H1 (cell line): ENCODE data around the gene PRR3. TPM values are rescaled to one million over a fixed set of nuclear protein-coding genes. Genes with fewer than 3 reads are reported as not detected.

Experiments
- CTCF ChIA-PET: fragments of 300-600 bp; sonication (Branson Sonifier 250); formaldehyde crosslinking; loops from one replicate; lab custom pipeline; 2021; ENCODE audit not compliant: partially characterized antibody; lab: Charles Lee
- POLR2A ChIA-PET: fragments of 300-600 bp; sonication (Branson Sonifier 250); formaldehyde crosslinking; loops from one replicate; lab custom pipeline; 2021; ENCODE audit warnings: inconsistent platforms; ENCODE audit not compliant: partially characterized antibody; lab: Charles Lee
- DNase-seq, 2 experiments: peaks; one replicate each; pipeline versions ENCODE4 v3.0.0 to v3.0.0-alpha.2; 2010 to 2022; ENCODE audit warnings: low spot score in 2 of 2, low read depth in 1 of 2, mixed read lengths in 1 of 2
- FAIRE-seq: peaks from 2 replicates; lab custom pipeline; 2011; peaks lifted over from hg19 to GRCh38; lab: Jason Lieb, UNC
- H2AFZ ChIP-seq: 2 replicates; pipeline ENCODE4 v1.8.1; 2012; ENCODE audit warnings: low read length, inconsistent platforms
- H2AK5ac ChIP-seq: 2 replicates; pipeline ENCODE4 v1.6.1; 2013; ENCODE audit warnings: low read depth, low read length
- H2BK120ac ChIP-seq: replicated peaks from 2 replicates; pipeline ENCODE3; 2013; ENCODE audit warnings: low read depth, low read length, inconsistent platforms
- H2BK12ac ChIP-seq: 2 replicates; pipeline ENCODE4 v1.6.1; 2013; ENCODE audit warnings: low read depth, low read length
- H2BK15ac ChIP-seq: 2 replicates; pipeline ENCODE4 v1.6.1; 2013; ENCODE audit warnings: low read length
- H2BK20ac ChIP-seq: 2 replicates; pipeline ENCODE4 v1.6.1; 2013; ENCODE audit warnings: low read length
- H2BK5ac ChIP-seq: 2 replicates; pipeline ENCODE4 v1.6.1; 2013; ENCODE audit warnings: low read depth, low read length
- H3K14ac ChIP-seq: 2 replicates; pipeline ENCODE4 v1.6.1; 2013; ENCODE audit warnings: inconsistent platforms; ENCODE audit not compliant: insufficient read length
- H3K18ac ChIP-seq: 2 replicates; pipeline ENCODE4 v1.6.1; 2013; ENCODE audit warnings: low read length; ENCODE audit errors: extremely low read depth
- H3K23ac ChIP-seq: 2 replicates; pipeline ENCODE4 v1.6.1; 2013; ENCODE audit warnings: inconsistent platforms; ENCODE audit not compliant: insufficient read length
- H3K23me2 ChIP-seq: 2 replicates; pipeline ENCODE4 v1.6.1; 2013; ENCODE audit warnings: low read depth, low read length
- H3K27ac ChIP-seq: 2 replicates; pipeline ENCODE4 v1.6.1; 2011; ENCODE audit warnings: low read depth, low read length, inconsistent platforms
- H3K27me3 ChIP-seq, 4 experiments: replicated peaks in 1 of 4; 1 replicate in 1 of 4; 2 replicates in 3 of 4; pipeline versions ENCODE4 v1.6.1 to v1.8.1; 2011 to 2013; ENCODE audit warnings: low read length in 3 of 4, mild to moderate bottlenecking in 3 of 4, inconsistent platforms in 2 of 4, mixed read lengths in 2 of 4, moderate library complexity in 1 of 4; ENCODE audit not compliant: control insufficient read depth in 3 of 4, insufficient read depth in 3 of 4; ENCODE audit errors: extremely low read depth in 1 of 4
- H3K36me3 ChIP-seq, 4 experiments: 2 replicates each; pipeline versions ENCODE4 v1.6.1 to v1.8.1; 2011 to 2013; ENCODE audit warnings: mild to moderate bottlenecking in 4 of 4, low read length in 3 of 4, moderate library complexity in 2 of 4, control low read depth in 1 of 4, inconsistent platforms in 1 of 4; ENCODE audit not compliant: insufficient read depth in 4 of 4, control insufficient read depth in 2 of 4
- H3K4ac ChIP-seq: replicated peaks from 2 replicates; pipeline ENCODE3; 2013; ENCODE audit warnings: low read length, low read depth, mixed read lengths, inconsistent platforms; ENCODE audit not compliant: insufficient read length
- H3K4me1 ChIP-seq, 4 experiments: replicated peaks in 1 of 4; 1 replicate in 1 of 4; 2 replicates in 3 of 4; pipeline versions ENCODE4 v1.6.1 to v1.8.1; 2011 to 2013; ENCODE audit warnings: low read length in 3 of 4, inconsistent platforms in 2 of 4, mixed read lengths in 1 of 4; ENCODE audit not compliant: insufficient read depth in 4 of 4, control insufficient read depth in 3 of 4
- H3K4me2 ChIP-seq, 2 experiments: 2 replicates each; pipeline versions ENCODE4 v1.6.1 to v1.8.1; 2011 to 2013; ENCODE audit warnings: low read depth in 2 of 2, low read length in 2 of 2, control low read depth in 1 of 2, inconsistent platforms in 1 of 2, mild to moderate bottlenecking in 1 of 2; ENCODE audit not compliant: insufficient read depth in 1 of 2
- H3K4me3 ChIP-seq, 4 experiments: fragments of 200-600, 300-600 bp in 1 of 4; sonication (generic), shearing (Covaris generic), sonication (Bioruptor Twin) in 1 of 4; 2 replicates each; pipeline versions ENCODE4 v1.5.1 to v1.8.1; 2011 to 2016; ENCODE audit warnings: low read length in 4 of 4, low read depth in 3 of 4, control low read depth in 2 of 4, inconsistent platforms in 2 of 4, mild to moderate bottlenecking in 2 of 4, mixed read lengths in 1 of 4, moderate library complexity in 1 of 4; ENCODE audit not compliant: insufficient read depth in 2 of 4; ENCODE audit errors: extremely low read depth in 1 of 4
- H3K56ac ChIP-seq: replicated peaks from 2 replicates; pipeline ENCODE3; 2013; ENCODE audit warnings: low read depth, mild to moderate bottlenecking, mixed read lengths, low read length, inconsistent platforms; ENCODE audit not compliant: insufficient read length
- H3K79me1 ChIP-seq: 2 replicates; pipeline ENCODE4 v1.6.1; 2013; ENCODE audit warnings: low read depth, low read length, control low read depth
- H3K79me2 ChIP-seq, 2 experiments: 2 replicates each; pipeline versions ENCODE4 v1.6.1 to v1.8.1; 2012 to 2013; ENCODE audit warnings: low read length in 2 of 2, mild to moderate bottlenecking in 2 of 2, inconsistent platforms in 1 of 2; ENCODE audit not compliant: insufficient read depth in 2 of 2, control insufficient read depth in 1 of 2
- H3K9ac ChIP-seq, 4 experiments: replicated peaks in 1 of 4; 1 replicate in 1 of 4; 2 replicates in 3 of 4; pipeline versions ENCODE4 v1.6.1 to v1.8.1; 2011 to 2013; ENCODE audit warnings: low read depth in 3 of 4, low read length in 3 of 4, control low read depth in 2 of 4, mild to moderate bottlenecking in 2 of 4, moderate library complexity in 2 of 4, inconsistent platforms in 1 of 4; ENCODE audit errors: extremely low read depth in 1 of 4
- H3K9me3 ChIP-seq, 2 experiments: 2 replicates each; pipeline versions ENCODE4 v1.6.1 to v1.8.1; 2012 to 2013; ENCODE audit warnings: mild to moderate bottlenecking in 2 of 2, moderate library complexity in 2 of 2, control low read depth in 1 of 2, inconsistent platforms in 1 of 2, low read depth in 1 of 2, low read length in 1 of 2, mixed read lengths in 1 of 2; ENCODE audit not compliant: insufficient read depth in 2 of 2
- H4K20me1 ChIP-seq, 2 experiments: replicated peaks in 1 of 2; 2 replicates each; pipeline versions ENCODE3 to v1.8.1; 2011 to 2013; ENCODE audit warnings: inconsistent platforms in 2 of 2, low read length in 2 of 2, mild to moderate bottlenecking in 1 of 2; ENCODE audit not compliant: insufficient read depth in 2 of 2, control insufficient read depth in 1 of 2
- H4K5ac ChIP-seq: 2 replicates; pipeline ENCODE4 v1.6.1; 2013; ENCODE audit warnings: low read length, low read depth, mixed read lengths, inconsistent platforms; ENCODE audit not compliant: insufficient read length
- H4K8ac ChIP-seq: 2 replicates; pipeline ENCODE4 v1.8.0; 2013; ENCODE audit warnings: mild to moderate bottlenecking, moderate library complexity, low read length, inconsistent platforms; ENCODE audit not compliant: insufficient read depth; ENCODE audit errors: extremely low read depth
- H4K91ac ChIP-seq: replicated peaks from 2 replicates; pipeline ENCODE3; 2013; ENCODE audit warnings: low read length, mixed read lengths, inconsistent platforms; ENCODE audit not compliant: insufficient read length
- ATF3 ChIP-seq: IDR thresholded peaks from 2 replicates; pipeline ENCODE4 v1.6.1; 2011; ENCODE audit warnings: low read depth, mild to moderate bottlenecking, low read length; ENCODE audit not compliant: insufficient read depth
- CBX5 ChIP-seq: fragments of 300-800, 300-1000 bp; sonication (generic); IDR thresholded peaks from 2 replicates; pipeline ENCODE4 v1.7.1; 2016; ENCODE audit warnings: antibody characterized with exemption, low read length, low read depth
- CBX8 ChIP-seq: fragments of 300-800, 300-1000 bp; sonication (generic); IDR thresholded peaks from 2 replicates; pipeline ENCODE4 v1.7.1; 2016; ENCODE audit warnings: low read depth, low read length, borderline replicate concordance
- CEBPB ChIP-seq: IDR thresholded peaks from 2 replicates; pipeline ENCODE4 v1.6.1; 2012; ENCODE audit warnings: low read depth, low read length
- EGR1 ChIP-seq: IDR thresholded peaks from 2 replicates; pipeline ENCODE4 v1.6.1; 2011; ENCODE audit warnings: low read depth, low read length, borderline replicate concordance
- KDM1A ChIP-seq: fragments of 200-600, 300-600 bp; sonication (generic); IDR thresholded peaks from 2 replicates; pipeline ENCODE4 v1.7.1; 2016; ENCODE audit warnings: mild to moderate bottlenecking, low read length, borderline replicate concordance
- POLR2AphosphoS5 ChIP-seq: IDR thresholded peaks from 2 replicates; pipeline ENCODE4 v1.6.1; 2011; ENCODE audit warnings: low read depth, low read length
- POU5F1 ChIP-seq: IDR thresholded peaks from 2 replicates; pipeline ENCODE4 v1.6.1; 2011; ENCODE audit warnings: low read depth, mild to moderate bottlenecking, low read length, moderate library complexity
- RNF2 ChIP-seq: fragments of 200-900, 300-1000 bp; sonication (generic); IDR thresholded peaks from 2 replicates; pipeline ENCODE4 v1.7.1; 2016; ENCODE audit warnings: borderline replicate concordance, low read depth, mild to moderate bottlenecking, antibody characterized with exemption, low read length; ENCODE audit not compliant: poor library complexity, severe bottlenecking; ENCODE audit errors: missing control alignments
- RXRA ChIP-seq: IDR thresholded peaks from 2 replicates; pipeline ENCODE4 v1.6.1; 2011; ENCODE audit warnings: low read depth, mild to moderate bottlenecking, low read length, moderate library complexity; ENCODE audit not compliant: insufficient read depth
- SAP30 ChIP-seq: fragments of 300-600 bp; sonication (generic); IDR thresholded peaks from 2 replicates; pipeline ENCODE4 v1.7.1; 2012; ENCODE audit warnings: low read length, moderate library complexity, mild to moderate bottlenecking, inconsistent platforms; ENCODE audit not compliant: insufficient read depth, insufficient replicate concordance
- SIRT6 ChIP-seq: IDR thresholded peaks from one replicate; pipeline ENCODE4 v1.7.1; 2012; ENCODE audit warnings: low read length, inconsistent platforms
- SP4 ChIP-seq: IDR thresholded peaks from 2 replicates; pipeline ENCODE4 v1.6.1; 2012; ENCODE audit warnings: low read length, inconsistent platforms
- TAF7 ChIP-seq: optimal IDR thresholded peaks from 2 replicates; pipeline ENCODE3; 2011; ENCODE audit warnings: low read depth, mild to moderate bottlenecking, inconsistent platforms, low read length, moderate library complexity, borderline replicate concordance
- WGBS, 2 experiments: shearing (Covaris generic) in 1 of 2; methylation state at CpG; one replicate each; pipeline versions ENCODE4 v1.1.6 to v1.1.7; 2013 to 2015; ENCODE audit warnings: low lambda C conversion rate in 2 of 2, mixed read lengths in 2 of 2, inconsistent platforms in 1 of 2, low coverage in 1 of 2, missing lambda C conversion rate in 1 of 2; ENCODE audit not compliant: insufficient replicate concordance in 2 of 2, insufficient coverage in 1 of 2, insufficient read length in 1 of 2; ENCODE audit errors: extremely low coverage in 1 of 2, missing lambda C conversion rate in 1 of 2; 5-methylcytosine and 5-hydroxymethylcytosine counted together
- polyA plus RNA-seq, 7 experiments: library from polyadenylated mRNA; depleted of rRNA in 3 of 7; stranded (reverse) in 5 of 7; unstranded in 2 of 7; fragments of >200 nt in 5 of 7; fragments of 200-250 nt in 2 of 7; gene quantifications; 1 replicate in 5 of 7; 2 replicates in 1 of 7; 4 replicates in 1 of 7; pipeline versions ENCODE4 v1.2.1 to v1.2.3, GENCODE V29; 2011 to 2013; ENCODE audit warnings: missing spikeins in 2 of 7, mixed read lengths in 2 of 7
- total RNA-seq: library from RNA; stranded (reverse); fragmentation: NEBNext Ultra II Directional; extraction: Animal tissue kit (Norgen Biotek cat#: 25700); gene quantifications from 2 replicates; pipeline ENCODE4 v1.2.1, GENCODE V29; 2021

Gene PRR3
- total and polyA plus RNA-seq, 2 of the 8 experiments (the other 6 are each of a cell fraction or from before 2014, with no cell fraction given) = 10.5 to 24.2 TPM

DNA sequence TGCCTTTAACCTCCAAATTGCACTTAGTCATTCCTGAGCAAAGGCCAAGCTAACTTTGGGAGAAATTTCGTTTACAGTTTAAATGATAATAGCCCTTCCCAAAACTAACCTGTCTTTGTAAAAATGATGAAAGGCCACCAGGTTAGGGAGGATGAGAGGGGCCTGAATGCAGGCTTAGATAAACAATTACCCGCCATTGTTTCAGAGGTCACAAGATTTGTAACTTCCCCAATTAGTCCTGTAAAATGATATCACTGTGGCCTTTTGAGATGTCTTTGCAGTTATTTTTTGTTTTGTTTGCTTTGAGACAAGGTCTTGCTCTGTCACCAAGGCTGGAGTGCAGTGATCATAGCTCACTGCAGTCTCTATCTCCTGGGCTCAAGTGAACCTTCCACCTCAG is 27.1 kb upstream of the PRR3 start:
- ChIA-PET CTCF (interaction anchor here (0.6 to 5.0 kb wide), 7 partner anchors 13 to 50 kb away, joined by 3 to 76 read pairs (median 8); no protein-coding TSS in a partner anchor), POLR2A (interaction anchor here (0.9 to 1.4 kb wide), 2 partner anchors 12 to 40 kb away, joined by 3 to 6 read pairs; no protein-coding TSS in a partner anchor)
- no peak overlapping the region for H4K5ac ChIP-seq
- no peaks in the 10 kb centered on the region for H3K79me1 ChIP-seq
- DNase-seq (no peak), FAIRE-seq (no peak)
- no peak overlapping the region for H2BK15ac ChIP-seq
- no peak overlapping the region for H3K27ac ChIP-seq
- no peak overlapping the region for H3K9ac ChIP-seq
- no peak overlapping the region for H4K8ac ChIP-seq
- H3K4ac ChIP-seq = no peak overlapping the region
- H3K56ac ChIP-seq = no peak overlapping the region
- H3K23ac ChIP-seq = no peak overlapping the region
- no peak overlapping the region for H3K4me2 ChIP-seq
- H3K14ac ChIP-seq = no peak overlapping the region
- H2BK5ac ChIP-seq = no peak overlapping the region
- no peaks in the 10 kb centered on the region for H3K27me3 ChIP-seq
- no peak overlapping the region for H4K91ac ChIP-seq
- 75% methylated on average over 2 of the region's 2 CpGs; no CpG with 5 or more reads in 1 of the 2 experiments for WGBS, 2 experiments
- no peaks in the 10 kb centered on the region for H3K4me1 ChIP-seq
- H2AK5ac ChIP-seq = no peak overlapping the region
- H4K20me1 ChIP-seq = no peaks in the 10 kb centered on the region
- no peak overlapping the region for H3K18ac ChIP-seq
- H2BK20ac ChIP-seq = no peak overlapping the region
- H3K79me2 ChIP-seq = no peaks in the 10 kb centered on the region
- H2BK12ac ChIP-seq = no peak overlapping the region
- H3K36me3 ChIP-seq = no peaks in the 10 kb centered on the region
- H3K4me3 ChIP-seq = no peak overlapping the region
- no peak overlapping the region for H2AFZ ChIP-seq
- H3K23me2 ChIP-seq = no peaks in the 10 kb centered on the region
- no peaks in the 10 kb centered on the region for H3K9me3 ChIP-seq
- H2BK120ac ChIP-seq = no peak overlapping the region
- TF ChIP-seq TAF7 (no peak), SIRT6 (no peak), CEBPB (no peak), KDM1A (no peak), RXRA (no peak), EGR1 (no peak), SP4 (no peak), CBX8 (no peak), POLR2AphosphoS5 (no peak), POU5F1 (no peak), ATF3 (no peak), RNF2 (no peak), SAP30 (no peak), CBX5 (no peak)
